Measurements from ENCODE around the gene KLHL34. TPM values are rescaled to one million over a fixed set of nuclear protein-coding genes. Genes with fewer than 3 reads are reported as not detected.

Gene KLHL34
- total and polyA plus RNA-seq, 8 donors: 0.06 to 0.18 TPM; not detected in 6

GRCh38 chrX:21683941-21684340 lies 25.8 kb upstream of the KLHL34 start:
- TF ChIP-seq CTCF (IDR thresholded peaks at IDR 0.05): no peak
- no peak for TF ChIP-seq EP300 (IDR thresholded peaks at IDR 0.05)
- TF ChIP-seq POLR2AphosphoS5 (IDR thresholded peaks at IDR 0.05): no peak
- no peak for TF ChIP-seq POLR2A (IDR thresholded peaks at IDR 0.05)
- DNase-seq: no peak
- no peaks in the 10 kb centered on the region for H3K36me3 ChIP-seq
- intact Hi-C loops (cut with DNase I; ENCODE audit: low total_unique reads): no loop called here
- H3K4me1 ChIP-seq: no peaks in the 10 kb centered on the region
- no peaks in the 10 kb centered on the region for H3K27me3 ChIP-seq
- H3K4me3 ChIP-seq: no peak overlapping the region
- 58 to 84% (median 78%) methylated on average over 1 of the region's 1 CpG for WGBS, 5 donors
- H3K27ac ChIP-seq: no peak overlapping the region
- H3K9me3 ChIP-seq: no peaks in the 10 kb centered on the region

- no peak overlapping the region for H3K4me3 ChIP-seq
- H3K9me3 ChIP-seq: no peaks in the 10 kb centered on the region
- H3K27me3 ChIP-seq: no peaks in the 10 kb centered on the region
- TF ChIP-seq CTCF (IDR thresholded peaks at IDR 0.05) (no peak), POLR2A (IDR thresholded peaks at IDR 0.05) (no peak), POLR2AphosphoS5 (IDR thresholded peaks at IDR 0.05) (no peak), EP300 (IDR thresholded peaks at IDR 0.05) (no peak)
- no peaks in the 10 kb centered on the region for H3K36me3 ChIP-seq
- intact Hi-C loops (cut with DNase I; ENCODE audit: low total_unique reads): no loop called here
- DNase-seq: no peak
- H3K27ac ChIP-seq: no peak overlapping the region
- H3K4me1 ChIP-seq: no peaks in the 10 kb centered on the region
- 54 to 71% (median 59%) methylated on average over 4 of the region's 4 CpGs for WGBS, 5 donors
Measured at GRCh38 chrX:21678048-21678612, 20.0 kb upstream of the KLHL34 start.

GRCh38 chrX:21675931-21676330 lies 17.8 kb upstream of the KLHL34 start:
- no peak for DNase-seq
- Histone ChIP-seq H3K27ac (no peak overlapping the region), H3K9me3 (no peaks in the 10 kb centered on the region), H3K4me3 (no peak overlapping the region), H3K27me3 (no peaks in the 10 kb centered on the region), H3K36me3 (no peaks in the 10 kb centered on the region), H3K4me1 (no peaks in the 10 kb centered on the region)
- intact Hi-C loops (cut with DNase I; ENCODE audit: low total_unique reads): no loop called here
- WGBS, 5 donors: 37 to 61% (median 56%) methylated on average over 2 of the region's 2 CpGs
- no peak for TF ChIP-seq POLR2A (IDR thresholded peaks at IDR 0.05)
- TF ChIP-seq EP300 (IDR thresholded peaks at IDR 0.05): no peak
- no peak for TF ChIP-seq POLR2AphosphoS5 (IDR thresholded peaks at IDR 0.05)
- TF ChIP-seq CTCF (IDR thresholded peaks at IDR 0.05): no peak

GRCh38 chrX:21674430-21675186 lies 16.5 kb upstream of the KLHL34 start:
- Histone ChIP-seq H3K9me3 (no peaks in the 10 kb centered on the region), H3K36me3 (no peaks in the 10 kb centered on the region), H3K4me1 (no peaks in the 10 kb centered on the region), H3K27ac (no peak overlapping the region), H3K27me3 (no peaks in the 10 kb centered on the region), H3K4me3 (no peak overlapping the region)
- TF ChIP-seq POLR2A (IDR thresholded peaks at IDR 0.05) (no peak), EP300 (IDR thresholded peaks at IDR 0.05) (no peak), POLR2AphosphoS5 (IDR thresholded peaks at IDR 0.05) (no peak), CTCF (IDR thresholded peaks at IDR 0.05) (no peak)
- 40 to 59% (median 51%) methylated on average over 4 of the region's 4 CpGs for WGBS, 5 donors
- intact Hi-C loops (cut with DNase I; ENCODE audit: low total_unique reads): no loop called here
- no peak for DNase-seq

All from stomach (tissue), 9 donors.